NOMO-1 treated with dmso at 0.1 percent for 144 hours (cell line): ENCODE measurements around the gene SLC6A1.

Experiments used
- DNase-seq: peaks from one replicate; lab custom pipeline; 2025; ENCODE audit not compliant: unreplicated experiment; lab: John Stamatoyannopoulos, UW

Gene SLC6A1

DNA sequence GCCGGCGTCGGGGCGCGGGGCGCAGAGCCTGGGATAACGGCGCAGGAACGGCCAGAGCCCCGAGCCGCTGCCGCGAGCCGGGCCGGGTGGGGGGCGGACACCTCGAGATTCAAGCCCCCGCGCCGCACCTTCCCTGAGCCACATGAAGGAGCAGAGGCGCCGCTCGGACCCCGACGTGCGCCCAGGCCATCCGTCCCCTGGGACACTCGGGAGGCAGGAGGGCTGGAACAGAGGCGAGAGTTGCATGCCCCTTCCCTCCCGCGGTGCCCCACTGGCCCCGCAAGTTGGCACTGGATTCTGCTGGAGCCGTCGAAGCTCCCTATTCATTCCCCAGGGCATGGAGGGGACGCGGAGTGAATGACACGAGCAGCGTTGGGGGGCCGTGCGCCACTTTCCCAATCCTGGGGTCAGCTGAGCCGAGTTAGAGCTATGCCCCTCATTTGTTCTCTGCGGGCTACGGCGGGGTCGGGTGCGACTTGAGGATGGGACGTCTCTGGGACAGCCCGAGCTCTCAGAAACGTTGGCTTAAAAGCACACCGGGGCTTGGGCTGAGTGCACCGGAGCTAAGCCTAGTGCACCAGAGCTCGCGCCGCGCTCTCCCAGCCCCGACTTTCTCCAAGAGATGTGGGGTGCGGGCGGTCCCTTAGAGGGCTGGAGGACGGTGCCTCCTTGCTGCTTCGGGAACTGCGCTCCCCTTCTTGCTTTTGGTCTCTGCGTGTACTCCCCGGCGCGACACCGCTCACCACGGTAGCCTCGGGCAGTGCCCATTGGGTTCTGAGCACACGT lies 588 bp downstream of the SLC6A1 start:
- DNase-seq, result no peak

DNA sequence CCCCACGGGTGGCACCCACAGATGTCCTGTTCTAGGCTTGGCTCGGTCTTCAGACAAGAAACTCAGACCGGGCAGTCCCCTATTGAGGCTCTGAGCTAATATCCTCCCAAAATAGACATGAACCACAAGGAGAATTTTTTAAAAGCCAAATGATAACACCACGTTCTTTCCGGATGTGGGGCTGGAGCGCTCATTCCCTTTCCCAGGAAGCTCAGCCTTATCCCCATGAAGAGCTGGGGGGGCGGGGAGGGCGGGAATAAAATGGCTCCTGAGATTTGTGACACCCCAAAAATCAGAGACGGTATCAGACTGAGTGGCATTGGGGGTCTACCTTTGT lies 1.1 kb downstream of the SLC6A1 start:
- DNase-seq, result no peak

DNA sequence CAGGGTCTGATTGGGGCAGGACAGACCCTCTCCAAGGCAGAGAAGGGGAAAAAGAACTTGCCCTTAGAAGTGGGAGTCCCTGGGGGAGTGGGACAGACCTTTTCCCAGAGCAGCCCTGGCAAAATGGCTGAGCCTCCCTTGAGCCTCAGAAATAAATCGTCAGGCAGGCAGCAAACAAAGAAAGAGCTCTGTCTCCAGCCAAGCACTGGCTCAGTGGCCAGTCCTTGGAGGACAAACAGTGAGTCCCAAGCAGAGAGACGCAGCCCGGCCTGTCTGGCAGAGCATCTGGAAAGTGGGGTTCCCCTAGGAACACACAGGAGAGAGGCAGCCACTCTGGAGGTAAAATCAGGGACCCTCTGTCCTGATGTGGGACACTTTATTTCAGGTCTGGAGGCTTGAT lies 1.8 kb downstream of the SLC6A1 start:
- DNase-seq, result no peak

DNA sequence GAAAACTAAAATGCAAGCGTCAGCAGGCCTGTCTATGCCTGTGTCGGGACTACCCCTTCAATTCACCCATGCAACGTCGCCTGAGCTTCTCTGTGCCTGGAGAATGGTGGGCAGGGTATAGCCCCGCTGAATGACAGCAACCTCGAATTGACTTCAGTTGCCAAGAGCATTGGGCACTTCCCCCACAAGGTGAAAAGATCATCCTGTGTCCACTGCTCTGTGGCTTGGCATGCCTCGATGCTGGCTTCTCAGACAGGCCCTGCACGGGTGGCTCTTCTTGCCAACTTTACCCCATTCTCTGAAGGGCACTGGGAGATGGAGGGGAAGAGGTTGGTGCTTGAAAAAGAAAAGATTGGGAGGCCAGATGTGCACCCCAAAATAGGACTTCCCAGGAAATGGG lies 3.3 kb downstream of the SLC6A1 start:
- no peak for DNase-seq

GRCh38 chr3:10996345-10997013 lies 3.9 kb downstream of the SLC6A1 start:
- no peak for DNase-seq

- no peak for DNase-seq
Measured at GRCh38 chr3:10997196-10997595, 4.6 kb downstream of the SLC6A1 start.

- DNase-seq, result no peak
Measured at GRCh38 chr3:10998542-10998941, 6.0 kb downstream of the SLC6A1 start.

DNA sequence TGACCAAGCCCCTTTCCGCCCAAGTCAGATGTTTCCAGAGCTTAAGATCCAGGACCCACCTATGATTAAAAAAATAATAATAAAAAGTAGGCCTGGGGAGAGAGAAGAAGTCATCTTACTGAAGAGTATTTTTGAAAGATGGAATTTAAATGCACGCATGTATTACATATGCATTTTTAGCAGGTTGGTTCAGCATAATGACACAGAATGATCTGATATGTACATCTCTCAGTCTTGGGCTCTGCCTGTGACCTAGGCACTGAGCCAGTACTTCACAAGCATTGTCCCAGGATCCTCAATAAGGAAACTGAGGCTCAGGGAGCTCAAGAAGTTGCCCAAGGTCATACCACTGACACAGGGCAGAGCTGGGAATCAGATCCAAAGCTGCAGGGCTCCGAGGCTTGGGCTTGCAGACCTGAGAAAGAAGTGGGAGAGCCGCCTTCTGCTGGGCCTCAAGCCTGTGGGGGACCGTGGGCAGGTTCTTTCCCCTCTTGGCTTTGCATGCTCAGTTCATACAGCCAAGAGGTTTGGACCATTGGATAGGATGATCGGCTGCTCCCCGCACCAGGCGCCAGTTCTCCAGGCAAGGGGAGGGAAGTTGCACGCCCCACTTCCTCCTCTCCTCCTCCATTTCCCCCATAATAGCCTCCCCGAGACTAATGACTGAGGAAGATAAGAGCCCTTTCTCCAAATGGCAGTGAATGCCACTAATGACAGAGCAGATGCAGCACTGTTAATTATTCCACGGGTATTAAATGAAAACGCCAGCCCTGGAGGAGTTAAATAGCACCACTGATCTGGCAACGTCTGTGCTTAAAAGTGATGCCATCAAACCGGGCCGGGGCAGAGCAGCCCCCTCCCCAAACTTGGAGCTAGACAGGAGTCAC lies 6.9 kb downstream of the SLC6A1 start:
- no peak for DNase-seq

DNA sequence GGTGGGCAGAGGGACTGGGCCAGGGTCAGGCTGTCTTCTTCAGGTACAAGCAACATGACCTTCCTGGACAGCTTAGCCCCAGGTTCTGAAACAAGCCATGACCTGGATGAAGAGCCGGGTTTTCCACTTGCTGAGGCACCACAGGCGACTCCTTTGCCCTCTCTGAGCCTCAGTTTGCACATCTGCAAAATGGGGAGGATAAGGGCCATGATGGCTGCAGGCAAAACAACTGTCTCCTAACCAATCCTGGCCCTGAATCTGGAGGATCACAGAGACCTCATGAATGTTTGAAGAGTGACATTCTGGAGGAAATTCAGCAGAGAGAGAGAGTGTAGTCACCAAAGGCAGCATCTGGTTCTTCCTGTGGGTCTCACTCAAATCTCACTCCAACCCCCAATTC lies 8.0 kb downstream of the SLC6A1 start:
- DNase-seq, result no peak

DNA sequence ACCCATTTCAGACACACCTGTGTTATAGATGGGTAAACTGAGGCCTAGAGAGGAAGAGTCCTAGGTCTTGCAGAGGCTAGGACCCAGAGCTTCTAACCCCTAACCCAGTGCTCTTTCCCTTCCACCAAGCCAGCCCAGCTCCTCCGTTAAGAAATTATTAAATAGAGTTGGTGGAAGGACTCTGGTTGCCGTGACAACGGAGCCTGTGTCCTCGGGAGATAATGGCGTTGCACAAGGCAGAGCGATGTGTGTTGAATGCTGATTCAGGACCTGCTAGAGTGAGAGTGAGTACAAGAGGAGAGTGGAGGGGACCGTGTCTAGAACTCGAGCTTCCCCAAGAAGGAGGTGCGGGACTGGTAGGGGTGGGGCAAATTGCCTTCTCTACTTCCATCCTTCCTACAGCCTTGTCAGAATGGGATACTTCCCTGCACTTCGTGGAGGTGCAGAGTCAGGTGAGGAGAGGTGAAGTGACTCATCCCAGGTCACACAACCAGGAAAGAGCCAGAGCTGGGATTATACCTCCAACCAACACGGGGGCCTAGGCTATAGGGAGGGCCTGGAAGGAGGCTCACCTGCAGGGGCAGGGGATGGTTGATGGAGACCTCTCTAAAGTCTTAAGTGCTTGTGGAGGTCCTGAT lies 8.6 kb downstream of the SLC6A1 start:
- DNase-seq, result no peak

- no peak for DNase-seq
Measured at GRCh38 chr3:11001658-11002021, 9.1 kb downstream of the SLC6A1 start.

DNA sequence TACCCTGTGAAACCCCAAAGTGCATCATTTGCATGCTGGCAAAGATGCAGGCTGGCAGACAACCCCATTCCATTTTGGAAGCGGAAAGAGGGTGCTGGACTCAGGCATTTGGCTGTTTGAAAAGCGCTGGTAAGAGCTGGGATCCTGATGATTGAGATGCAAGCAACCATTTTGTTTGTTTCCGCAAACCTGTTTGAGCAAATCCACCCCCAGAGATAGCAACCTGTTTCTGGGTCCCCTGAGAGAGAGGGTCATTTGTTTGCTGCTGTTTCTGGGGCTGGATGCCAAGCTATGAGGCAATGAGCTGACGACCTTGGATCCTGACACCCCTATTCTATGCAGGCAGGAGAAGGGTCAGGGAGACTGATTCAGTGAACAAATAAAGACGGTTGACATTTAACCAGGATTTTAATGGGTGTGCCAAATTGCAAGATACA lies 9.8 kb downstream of the SLC6A1 start:
- DNase-seq, result no peak

GRCh38 chr3:11004563-11004962 lies 12.0 kb downstream of the SLC6A1 start:
- DNase-seq, result no peak

- DNase-seq, result no peak
Measured at GRCh38 chr3:11005686-11006256, 13.2 kb downstream of the SLC6A1 start.

DNA sequence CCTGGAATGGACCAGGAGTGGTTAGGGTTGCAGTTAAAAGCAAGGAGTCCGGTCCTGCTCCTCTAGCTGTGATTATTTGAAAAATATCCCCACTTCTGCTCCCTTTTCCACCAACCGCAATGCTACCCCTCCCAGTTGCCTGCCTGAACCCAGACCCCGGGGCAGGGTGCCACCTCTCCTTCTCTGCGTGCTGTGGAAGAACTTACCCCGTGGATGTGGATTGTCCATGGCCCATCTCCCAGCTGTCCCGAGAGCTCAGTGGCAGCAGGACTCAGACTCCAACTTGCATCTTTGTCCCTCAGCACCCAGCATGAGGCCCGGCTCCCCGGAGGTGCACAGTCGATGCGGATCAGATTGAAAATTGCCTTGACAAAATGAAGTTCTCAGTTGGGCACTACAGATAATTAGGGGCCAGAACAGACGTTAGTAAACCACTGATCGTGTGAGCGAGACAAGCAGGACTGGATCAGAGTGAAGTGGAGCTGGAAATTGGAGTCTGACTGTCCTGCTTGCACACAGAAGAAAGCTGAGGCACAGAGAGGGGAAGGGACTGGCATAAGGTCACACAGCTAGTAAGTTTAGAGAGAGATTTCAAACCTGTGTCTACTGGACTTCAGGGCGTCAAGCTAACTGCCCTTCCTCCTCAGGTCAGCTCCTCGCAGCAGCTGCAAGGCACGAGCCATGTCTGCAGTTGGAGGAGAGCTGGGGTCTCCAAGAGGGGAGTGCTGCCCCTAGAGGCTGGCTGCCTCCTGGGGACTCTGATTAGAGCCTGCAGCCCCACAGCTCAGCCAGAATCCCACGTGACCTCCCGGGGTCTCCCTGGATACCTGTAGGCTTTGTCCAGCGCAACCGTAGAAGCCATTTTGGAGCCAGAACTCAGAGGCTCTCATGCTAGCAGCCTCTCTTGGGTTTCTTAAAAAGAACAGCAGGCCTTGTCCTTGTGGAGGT lies 14.7 kb downstream of the SLC6A1 start:
- no peak for DNase-seq

- no peak for DNase-seq
Measured at GRCh38 chr3:11009898-11010297, 17.4 kb downstream of the SLC6A1 start.

GRCh38 chr3:11010426-11011165 lies 18.0 kb downstream of the SLC6A1 start:
- no peak for DNase-seq

GRCh38 chr3:11014253-11014652 lies 21.7 kb downstream of the SLC6A1 start:
- DNase-seq, result no peak

GRCh38 chr3:11014752-11015151 lies 22.2 kb downstream of the SLC6A1 start:
- no peak for DNase-seq
